ENCODE results near the gene KDM2B. TPM values are rescaled to one million over a fixed set of nuclear protein-coding genes. Genes with fewer than 3 reads are reported as not detected.

The KDM2B gene
- total and polyA plus RNA-seq, 2 of the 8 experiments (the other 6 are each of a cell fraction or from before 2014, with no cell fraction given): 111 to 162 TPM

- no peak overlapping the region for H3K4ac ChIP-seq (replicated peaks; ENCODE audit: insufficient read length, low read depth, low read length)
- H3K79me2 ChIP-seq (ENCODE audit: control insufficient read depth in 1 of 2, insufficient read depth in 2 of 2, low read length in 2 of 2): peaks cover 0 to 56% of the 10 kb centered on the region in 2 experiments; a peak in 2 of 4 replicates
- H3K9me3 ChIP-seq (ENCODE audit: insufficient read depth in 2 of 2, low read depth in 1 of 2, low read length in 1 of 2): no peaks in the 10 kb centered on the region; a peak in 1 of 4 replicates
- H3K4me1 ChIP-seq (replicated peaks in 1 of 4; ENCODE audit: control insufficient read depth in 3 of 4, insufficient read depth in 4 of 4, low read length in 3 of 4): peaks cover 0 to 5% (median 2%) of the 10 kb centered on the region in 4 experiments; a peak in 2 of 7 replicates
- H3K23me2 ChIP-seq (ENCODE audit: low read depth, low read length): no peaks in the 10 kb centered on the region
- WGBS, 2 experiments (ENCODE audit: extremely low coverage in 1 of 2, insufficient coverage in 1 of 2, insufficient read length in 1 of 2, insufficient replicate concordance in 2 of 2, low coverage in 1 of 2, low lambda C conversion rate in 2 of 2, missing lambda C conversion rate in 1 of 2): 94% methylated on average over 7 of the region's 7 CpGs; no CpG with 5 or more reads in 1 of the 2 experiments
- no peak overlapping the region for H2BK20ac ChIP-seq (ENCODE audit: low read length)
- H2BK5ac ChIP-seq (ENCODE audit: low read depth, low read length): no peak overlapping the region; the same call in 1 of the 2 replicates
- H4K5ac ChIP-seq (ENCODE audit: insufficient read length, low read depth, low read length): no peak overlapping the region
- H3K27me3 ChIP-seq (replicated peaks in 1 of 4; ENCODE audit: control insufficient read depth in 3 of 4, extremely low read depth in 1 of 4, insufficient read depth in 3 of 4, low read length in 3 of 4): no peaks in the 10 kb centered on the region
- H2BK15ac ChIP-seq (ENCODE audit: low read length): no peak overlapping the region
- peaks cover 2 to 25% (median 6%) of the 10 kb centered on the region in 4 experiments; a peak in 7 of 8 replicates for H3K36me3 ChIP-seq (ENCODE audit: control insufficient read depth in 2 of 4, insufficient read depth in 4 of 4, low read length in 3 of 4)
- peak overlapping the region; percentile 9; the same call in 1 of the 2 replicates for H4K8ac ChIP-seq (ENCODE audit: extremely low read depth, insufficient read depth, low read length)
- no peak overlapping the region for H2AFZ ChIP-seq (ENCODE audit: low read length)
- ChIA-PET CTCF (ENCODE audit: partially characterized antibody) (interaction anchor here (0.6 to 4.1 kb wide), 7 partner anchors 19 to 223 kb away, joined by 3 to 20 read pairs (median 3); partner anchors contain the start of gene ORAI1), POLR2A (ENCODE audit: partially characterized antibody) (interaction anchor here (0.9 to 40.9 kb wide), 6 partner anchors 6 to 109 kb away, joined by 3 to 793 read pairs (median 6); partner anchors contain the start of genes KDM2B and ORAI1)
- H3K4me2 ChIP-seq (ENCODE audit: insufficient read depth in 1 of 2, low read depth in 2 of 2, low read length in 2 of 2): no peak overlapping the region
- no peak for TF ChIP-seq SAP30 (IDR thresholded peaks at IDR 0.05; ENCODE audit: insufficient read depth, insufficient replicate concordance, low read length)
- no peak for TF ChIP-seq JUN (IDR thresholded peaks at IDR 0.05; ENCODE audit: low read depth, low read length)
- no peak for TF ChIP-seq ZNF274 (IDR thresholded peaks at IDR 0.05; ENCODE audit: borderline replicate concordance, extremely low read depth, low read length)
- no peak for TF ChIP-seq SP1 (IDR thresholded peaks at IDR 0.05; ENCODE audit: low read depth, low read length)
- no peak for TF ChIP-seq EZH2 (IDR thresholded peaks at IDR 0.05; ENCODE audit: low read depth, low read length, severe bottlenecking)
- TF ChIP-seq CREB1 (IDR thresholded peaks at IDR 0.05): no peak
- no peak for TF ChIP-seq BACH1 (IDR thresholded peaks at IDR 0.05; ENCODE audit: low read length)
- TF ChIP-seq HDAC6 (IDR thresholded peaks at IDR 0.05; ENCODE audit: low read depth, low read length): no peak
- TF ChIP-seq CEBPB (IDR thresholded peaks at IDR 0.05; ENCODE audit: low read depth, low read length): no peak
- no peak for TF ChIP-seq PHF8 (conservative IDR thresholded peaks at IDR 0.05; ENCODE audit: low read depth, low read length)
- no peak for TF ChIP-seq KDM5A (IDR thresholded peaks at IDR 0.05; ENCODE audit: low read length)
- no peak for TF ChIP-seq RNF2 (IDR thresholded peaks at IDR 0.05; ENCODE audit: borderline replicate concordance, low read depth, low read length, missing control alignments, poor library complexity, severe bottlenecking)
- no peak for TF ChIP-seq EGR1 (IDR thresholded peaks at IDR 0.05; ENCODE audit: borderline replicate concordance, low read depth, low read length)
- no peak overlapping the region for H3K9ac ChIP-seq (replicated peaks in 1 of 4; ENCODE audit: extremely low read depth in 1 of 4, low read depth in 3 of 4, low read length in 3 of 4)
- no peak overlapping the region for H3K27ac ChIP-seq (ENCODE audit: low read depth, low read length)
- H3K18ac ChIP-seq (ENCODE audit: extremely low read depth, low read length): no peak overlapping the region
- no peak overlapping the region for H3K56ac ChIP-seq (replicated peaks; ENCODE audit: insufficient read length, low read depth, low read length)
- H3K4me3 ChIP-seq (ENCODE audit: extremely low read depth in 1 of 4, insufficient read depth in 2 of 4, low read depth in 3 of 4, low read length in 4 of 4): no peak overlapping the region
- H3K79me1 ChIP-seq (ENCODE audit: low read depth, low read length): peaks cover 14% of the 10 kb centered on the region
- H4K91ac ChIP-seq (replicated peaks; ENCODE audit: insufficient read length, low read length): no peak overlapping the region
- H2BK120ac ChIP-seq (replicated peaks; ENCODE audit: low read depth, low read length): no peak overlapping the region
- H3K14ac ChIP-seq (ENCODE audit: insufficient read length): no peak overlapping the region
- H2AK5ac ChIP-seq (ENCODE audit: low read depth, low read length): 0 out of 2 replicates have a peak overlapping the region, but pooled peaks have one; percentile 7
- no peak overlapping the region for H2BK12ac ChIP-seq (ENCODE audit: low read depth, low read length)
- H4K20me1 ChIP-seq (replicated peaks in 1 of 2; ENCODE audit: control insufficient read depth in 1 of 2, insufficient read depth in 2 of 2, low read length in 2 of 2): peaks cover 0 to 9% of the 10 kb centered on the region in 2 experiments
- DNase-seq (ENCODE audit: low read depth in 1 of 2, low spot score in 2 of 2) (no peak), FAIRE-seq (no peak)
- no peak overlapping the region for H3K23ac ChIP-seq (ENCODE audit: insufficient read length)
Observed at GRCh38 chr12:121558956-121559355, 21.9 kb downstream of the KDM2B start.
